MCF 10A (cell line): ENCODE data around the gene HPS4. TPM values are rescaled to one million over a fixed set of nuclear protein-coding genes. Genes with fewer than 3 reads are reported as not detected.

Experiments
- BruUV-seq: library from RNA; stranded (reverse); fragments of 400-500 nt; replicated peaks from 2 replicates; lab custom pipeline; 2021; lab: Mats Ljungman, UMichigan
- CTCF ChIA-PET: fragments of 300-600 bp; sonication (Branson Sonifier 250); formaldehyde crosslinking; extraction: SDS; loops from one replicate; lab custom pipeline; 2021; ENCODE audit warnings: antibody characterized with exemption, inconsistent platforms; lab: Yijun Ruan, JAX
- POLR2A ChIA-PET: fragments of 300-600, 350-650 bp; sonication (Branson Sonifier 250); formaldehyde crosslinking; extraction: SDS; loops from one replicate; lab custom pipeline; 2020; ENCODE audit warnings: antibody characterized with exemption, inconsistent platforms; lab: Yijun Ruan, JAX
- DNase-seq: peaks from one replicate; pipeline ENCODE4 v3.0.0-alpha.2; 2018; ENCODE audit not compliant: unreplicated experiment
- H3K27ac Mint-ChIP-seq: one replicate; pipeline ENCODE4 v1.8.0; 2022; ENCODE audit warnings: mild to moderate bottlenecking, low read depth, mixed read lengths; ENCODE audit not compliant: unreplicated experiment
- H3K27me3 Mint-ChIP-seq: one replicate; pipeline ENCODE4 v1.8.0; 2022; ENCODE audit warnings: mixed read lengths; ENCODE audit not compliant: insufficient read depth, unreplicated experiment
- H3K36me3 Mint-ChIP-seq: one replicate; pipeline ENCODE4 v1.8.0; 2022; ENCODE audit warnings: mild to moderate bottlenecking, moderate library complexity, mixed read lengths; ENCODE audit not compliant: insufficient read depth, unreplicated experiment
- H3K4me1 Mint-ChIP-seq: one replicate; pipeline ENCODE4 v1.8.0; 2022; ENCODE audit warnings: mixed read lengths; ENCODE audit not compliant: insufficient read depth, unreplicated experiment
- H3K4me3 Mint-ChIP-seq: one replicate; pipeline ENCODE4 v1.8.0; 2022; ENCODE audit warnings: mild to moderate bottlenecking, moderate library complexity, mixed read lengths; ENCODE audit not compliant: unreplicated experiment
- H3K9me3 Mint-ChIP-seq: one replicate; pipeline ENCODE4 v1.8.0; 2022; ENCODE audit warnings: mixed read lengths; ENCODE audit not compliant: unreplicated experiment
- CTCF ChIP-seq: fragments of 200-600 bp; IDR thresholded peaks from one replicate; pipeline ENCODE4 v1.8.0; 2022; ENCODE audit warnings: antibody characterized with exemption, mild to moderate bottlenecking; ENCODE audit not compliant: unreplicated experiment
- intact Hi-C: fragments of 100-400 bp; cut with micrococcal nuclease; formaldehyde crosslinking; loops from 2 replicates; pipeline ENCODE4 v1.14.1; 2022
- total RNA-seq: library from RNA; stranded (reverse); gene quantifications from 2 replicates; pipeline ENCODE4 v1.2.3, GENCODE V29; 2022

HPS4 gene
- total RNA-seq, 1 experiment from 2014 or later: 35.6 TPM

- no peaks in the 10 kb centered on the region for H3K27me3 Mint-ChIP-seq
- BruUV-seq: TSS peak; percentile 53
- CTCF ChIA-PET: interaction anchor here (0.6 to 1.9 kb wide), 9 partner anchors 9 to 172 kb away, joined by 3 to 8 read pairs (median 4); no protein-coding TSS in a partner anchor
Measured at GRCh38 chr22:26483043-26483438, 542 bp downstream of the HPS4 start.

GRCh38 chr22:26482161-26482560 is 1.4 kb downstream of the HPS4 start:
- no peaks in the 10 kb centered on the region for H3K27me3 Mint-ChIP-seq
- ChIA-PET CTCF (interaction anchor here (1.0 to 1.9 kb wide), 6 partner anchors 8 to 118 kb away, joined by 3 to 12 read pairs (median 6); no protein-coding TSS in a partner anchor), POLR2A (interaction anchor here (0.9 to 6.1 kb wide), 9 partner anchors 9 to 183 kb away, joined by 3 to 62 read pairs (median 7); partner anchors contain the start of gene TFIP11)
- no peak for DNase-seq
- H3K9me3 Mint-ChIP-seq: no peaks in the 10 kb centered on the region
- H3K4me1 Mint-ChIP-seq: peaks cover 63% of the 10 kb centered on the region
- intact Hi-C loops: no loop called here
- TF ChIP-seq CTCF: no peak
- peak overlapping the region; percentile 95 for H3K4me3 Mint-ChIP-seq
- BruUV-seq: no TSS peak
- peak overlapping the region; percentile 99 for H3K27ac Mint-ChIP-seq
- H3K36me3 Mint-ChIP-seq: peaks cover 17% of the 10 kb centered on the region

More at GRCh38 chr22:26483043-26483438, 542 bp downstream of the HPS4 start:
- TF ChIP-seq CTCF: no peak
- intact Hi-C loops: no loop called here
- H3K9me3 Mint-ChIP-seq: no peaks in the 10 kb centered on the region
- peak overlapping the region; percentile 95 for H3K4me3 Mint-ChIP-seq
- DNase-seq: no peak
- H3K4me1 Mint-ChIP-seq: peaks cover 54% of the 10 kb centered on the region
- peaks cover 15% of the 10 kb centered on the region for H3K36me3 Mint-ChIP-seq
- H3K27ac Mint-ChIP-seq: peak overlapping the region; percentile 99
- POLR2A ChIA-PET: interaction anchor here (0.6 to 6.1 kb wide), 21 partner anchors 8 to 1494 kb away, joined by 3 to 62 read pairs (median 4); partner anchors contain the start of gene TFIP11

GRCh38 chr22:26481694-26482093 is 1.9 kb downstream of the HPS4 start:
- POLR2A ChIA-PET: interaction anchor here (0.9 to 6.1 kb wide), 8 partner anchors 9 to 184 kb away, joined by 3 to 62 read pairs (median 7); partner anchors contain the start of gene TFIP11
- intact Hi-C loops: no loop called here
- CTCF ChIA-PET: interaction anchor here (1.0 to 1.9 kb wide), 6 partner anchors 8 to 117 kb away, joined by 3 to 12 read pairs (median 6); no protein-coding TSS in a partner anchor
- Mint-ChIP-seq H3K4me1 (peaks cover 67% of the 10 kb centered on the region), H3K27ac (no peak overlapping the region), H3K27me3 (no peaks in the 10 kb centered on the region), H3K9me3 (no peaks in the 10 kb centered on the region), H3K36me3 (peaks cover 22% of the 10 kb centered on the region), H3K4me3 (peak overlapping the region; percentile 95)
- no TSS peak for BruUV-seq
- no peak for TF ChIP-seq CTCF
- DNase-seq: no peak

GRCh38 chr22:26481112-26481693 is 2.4 kb downstream of the HPS4 start:
- peaks cover 67% of the 10 kb centered on the region for H3K4me1 Mint-ChIP-seq
- ChIA-PET POLR2A (interaction anchor here (1.4 to 6.1 kb wide), 5 partner anchors 9 to 184 kb away, joined by 7 to 62 read pairs (median 58); partner anchors contain the start of gene TFIP11), CTCF (interaction anchor here (1.0 to 1.9 kb wide), 6 partner anchors 8 to 117 kb away, joined by 3 to 12 read pairs (median 6); no protein-coding TSS in a partner anchor)
- no peaks in the 10 kb centered on the region for H3K9me3 Mint-ChIP-seq
- H3K36me3 Mint-ChIP-seq: peaks cover 27% of the 10 kb centered on the region
- no peak overlapping the region for H3K27ac Mint-ChIP-seq
- H3K4me3 Mint-ChIP-seq: no peak overlapping the region
- H3K27me3 Mint-ChIP-seq: no peaks in the 10 kb centered on the region
- DNase-seq: no peak
- TF ChIP-seq CTCF: no peak
- intact Hi-C loops: no loop called here
- BruUV-seq: no TSS peak
